HG03060 (cell line): ENCODE data around the gene KRT23.

Experiments used
- ATAC-seq: cut with Tn5 transposase; IDR thresholded peaks from one replicate; pipeline ENCODE4 v1.9.1; 2021; ENCODE audit warnings: low read depth, moderate number of reproducible peaks; ENCODE audit not compliant: unreplicated experiment

Gene KRT23

DNA sequence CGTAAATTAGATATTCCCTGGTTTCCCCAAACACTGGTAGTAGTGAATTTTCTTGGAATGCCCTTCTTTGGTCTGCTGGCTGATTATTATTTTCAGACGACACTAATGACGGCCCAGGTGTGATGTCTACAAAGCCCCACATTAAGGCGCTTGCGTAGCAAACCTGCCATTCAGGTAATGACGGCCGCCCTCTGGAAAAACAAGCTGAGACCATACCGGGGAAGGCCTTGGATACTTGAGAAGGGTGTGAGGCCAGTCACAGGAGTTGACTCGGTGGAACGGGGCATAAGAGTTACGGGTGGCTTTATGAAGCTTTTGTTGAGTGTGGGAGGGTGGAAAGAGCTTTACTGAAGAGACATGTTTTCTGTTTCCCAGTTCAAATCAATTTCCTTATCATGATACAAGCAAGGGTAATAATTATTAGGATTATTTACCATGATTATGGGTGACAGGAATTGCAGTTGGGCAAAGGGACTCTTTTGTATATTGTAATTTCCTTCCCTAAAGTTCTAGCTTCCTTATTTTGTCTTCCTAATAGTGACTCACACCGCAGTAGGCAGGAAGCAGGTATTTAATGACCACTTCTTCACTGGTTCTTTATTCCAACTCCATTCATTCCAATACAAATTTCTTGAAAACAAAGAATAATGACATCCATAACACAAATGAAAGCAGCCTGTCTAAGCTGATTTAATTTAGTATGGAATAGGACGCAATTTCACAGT lies 24.8 kb downstream of the KRT23 start:
- ATAC-seq: no peak

DNA sequence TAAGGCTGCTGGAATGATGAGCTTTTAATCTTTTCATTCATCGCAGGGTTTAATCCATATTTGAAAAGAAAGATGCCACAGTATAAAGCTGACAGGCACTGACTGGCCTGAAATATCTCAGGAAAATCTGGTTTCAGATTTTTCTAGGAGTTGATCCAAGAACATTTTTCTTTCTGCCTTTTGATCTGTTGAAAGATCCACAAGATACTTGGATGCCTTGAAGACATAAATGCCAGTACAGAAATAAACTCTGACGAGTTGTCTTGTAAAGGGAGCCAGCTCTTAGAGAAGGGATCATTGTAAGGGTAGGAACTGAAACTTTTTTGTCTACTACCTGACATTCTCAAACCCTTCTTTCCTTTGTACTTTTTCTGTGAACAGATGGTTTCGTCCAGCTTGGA lies 27.0 kb downstream of the KRT23 start:
- ATAC-seq: no peak

DNA sequence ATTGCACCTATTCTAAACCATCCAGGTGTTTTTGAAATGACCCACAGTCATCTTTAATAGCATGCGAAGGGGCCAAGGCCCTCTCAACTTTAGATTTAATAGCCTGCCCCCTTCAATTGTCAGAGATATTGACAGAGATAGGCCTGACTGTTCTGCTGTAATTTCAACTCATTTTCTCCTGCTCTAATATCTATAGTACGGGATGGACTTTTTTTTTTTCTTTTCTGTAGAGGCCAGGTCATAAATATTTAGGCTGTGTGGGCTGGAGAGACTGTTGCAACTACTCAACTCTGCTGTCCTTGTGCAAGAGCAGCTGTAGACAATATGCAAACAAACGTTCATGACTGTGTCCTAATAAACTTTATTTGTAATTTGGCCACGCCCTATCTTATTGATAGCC lies 27.7 kb downstream of the KRT23 start:
- ATAC-seq: no peak

DNA sequence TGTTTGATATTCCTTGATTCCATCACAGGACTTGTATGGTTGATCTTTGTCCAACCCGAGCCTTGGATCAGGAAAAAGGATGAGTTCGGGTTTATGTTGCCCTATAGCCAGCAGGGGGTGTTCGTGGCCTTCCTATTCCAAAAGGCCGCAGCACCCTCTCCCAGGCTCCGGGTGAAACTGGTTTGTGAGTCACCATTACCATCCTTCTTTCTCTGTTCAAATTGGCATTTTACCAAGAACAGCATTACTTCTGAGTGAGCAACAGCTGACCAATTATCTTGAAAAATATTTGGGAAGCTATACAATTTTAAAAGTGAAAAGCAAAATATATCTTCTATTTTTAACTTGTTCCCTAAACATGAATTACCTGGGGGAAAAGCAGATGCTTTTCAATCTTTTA lies 28.1 kb downstream of the KRT23 start:
- ATAC-seq: no peak

DNA sequence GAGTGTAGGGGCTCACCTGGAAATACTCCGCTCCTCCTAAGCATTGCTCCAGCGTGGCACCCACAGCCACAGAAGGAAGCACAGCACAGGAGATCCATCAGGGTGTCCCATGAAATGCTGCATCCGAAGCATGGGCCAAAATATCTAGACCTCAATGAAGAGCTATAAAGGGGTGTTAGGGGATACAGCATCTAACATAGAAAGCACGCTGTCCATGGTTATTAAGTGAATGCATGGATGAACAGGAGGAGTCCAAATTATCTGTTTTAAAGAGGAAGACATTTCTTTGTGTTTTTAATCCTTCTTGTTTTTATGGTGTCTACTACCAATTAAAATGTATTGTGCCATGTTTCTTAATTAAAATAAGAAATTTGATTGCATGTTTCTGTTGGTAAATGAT lies 30.8 kb downstream of the KRT23 start:
- ATAC-seq: no peak

DNA sequence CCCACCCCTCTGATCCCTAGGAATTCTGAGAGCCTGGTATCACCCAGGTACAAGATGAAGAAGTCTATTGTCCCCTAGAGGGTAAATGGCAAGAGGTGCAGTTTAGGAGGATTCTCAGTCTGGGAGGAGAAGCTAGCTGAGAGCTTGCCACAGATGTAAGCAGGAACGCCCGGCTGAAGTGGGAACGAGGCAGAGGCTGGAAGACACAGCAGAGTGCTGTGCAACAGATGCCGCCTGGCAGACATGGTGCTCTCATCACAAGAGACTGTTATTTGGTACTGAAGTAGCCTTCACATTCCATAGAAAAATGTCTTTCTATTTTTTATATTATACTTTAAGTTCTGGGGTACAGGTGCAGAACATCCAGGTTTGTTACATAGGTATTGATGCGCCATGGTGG lies 32.1 kb downstream of the KRT23 start:
- no peak for ATAC-seq

DNA sequence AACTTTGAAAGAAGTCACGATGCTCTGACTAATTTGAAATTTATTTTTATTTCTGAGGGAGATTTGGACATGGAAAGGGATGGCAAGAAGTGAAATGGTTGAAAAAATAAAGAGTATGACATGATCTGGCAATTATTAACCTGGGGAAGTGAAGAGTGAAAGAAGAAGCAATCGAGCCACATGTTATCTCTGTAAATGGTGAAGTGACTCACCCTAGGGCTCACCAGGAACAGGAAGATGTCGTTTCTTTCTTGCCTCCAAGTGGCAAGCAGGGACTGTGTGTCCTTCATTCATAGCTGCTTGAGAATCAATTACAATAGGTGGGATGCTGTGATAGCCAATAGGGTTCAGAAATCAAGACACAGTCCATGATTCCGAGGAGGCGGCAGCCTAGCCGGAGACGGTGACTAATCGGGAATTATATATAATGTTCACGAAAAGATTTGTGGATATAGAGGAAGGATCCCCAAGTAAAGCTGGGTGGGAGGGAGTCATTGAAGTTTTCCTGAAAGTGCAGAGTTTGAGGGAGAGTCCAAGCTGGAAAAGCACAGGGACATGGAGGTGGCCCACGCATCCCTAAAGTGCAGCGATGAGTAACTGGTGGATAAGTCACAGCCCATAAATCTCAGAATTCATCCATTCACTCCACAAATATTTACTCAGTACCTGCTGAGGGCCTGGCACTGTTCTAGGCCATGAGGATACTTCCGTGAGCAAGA lies 34.2 kb downstream of the KRT23 start:
- ATAC-seq: no peak

DNA sequence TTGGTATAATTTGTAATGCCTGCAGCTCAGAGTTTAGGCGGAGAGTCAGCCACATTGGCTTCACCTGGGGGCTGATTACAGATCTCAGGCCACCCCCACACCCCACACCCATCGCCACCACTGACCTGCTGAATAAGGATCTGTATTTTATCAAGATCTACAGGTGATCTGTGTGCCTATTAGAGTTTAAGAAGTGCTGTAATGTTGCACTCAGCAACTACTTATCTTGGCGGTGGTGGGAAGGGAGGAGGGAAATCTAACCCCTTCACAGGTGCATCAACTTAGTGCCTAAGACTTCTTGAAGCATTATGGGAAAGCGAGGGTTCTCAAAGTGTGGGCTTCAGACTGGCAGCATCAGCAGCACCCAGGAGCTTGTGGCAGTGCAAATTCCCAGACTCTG lies 34.9 kb downstream of the KRT23 start:
- ATAC-seq: no peak

DNA sequence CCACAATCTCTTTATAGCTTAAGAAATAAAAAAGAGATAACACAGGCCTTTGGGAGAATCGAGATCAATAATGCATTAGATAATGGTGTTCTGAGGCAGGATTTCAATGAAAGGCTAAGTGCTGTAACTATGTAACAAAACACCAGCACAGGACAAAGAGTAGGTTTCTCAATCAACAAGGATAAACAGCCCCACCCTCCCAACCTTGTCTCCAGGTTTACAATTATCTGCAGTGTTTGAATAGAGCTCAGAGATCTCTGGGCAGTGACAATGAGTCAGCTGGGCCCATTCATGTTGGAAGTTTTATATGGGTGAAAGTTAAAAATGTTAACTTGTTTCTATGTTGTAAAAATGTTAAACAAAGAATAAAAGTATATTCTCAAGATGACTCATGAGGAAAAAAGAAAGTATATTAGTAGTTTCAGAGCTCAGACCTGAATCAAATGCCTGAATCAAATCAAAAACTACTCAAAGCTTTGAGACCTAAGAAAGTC lies 35.4 kb downstream of the KRT23 start:
- ATAC-seq: no peak

DNA sequence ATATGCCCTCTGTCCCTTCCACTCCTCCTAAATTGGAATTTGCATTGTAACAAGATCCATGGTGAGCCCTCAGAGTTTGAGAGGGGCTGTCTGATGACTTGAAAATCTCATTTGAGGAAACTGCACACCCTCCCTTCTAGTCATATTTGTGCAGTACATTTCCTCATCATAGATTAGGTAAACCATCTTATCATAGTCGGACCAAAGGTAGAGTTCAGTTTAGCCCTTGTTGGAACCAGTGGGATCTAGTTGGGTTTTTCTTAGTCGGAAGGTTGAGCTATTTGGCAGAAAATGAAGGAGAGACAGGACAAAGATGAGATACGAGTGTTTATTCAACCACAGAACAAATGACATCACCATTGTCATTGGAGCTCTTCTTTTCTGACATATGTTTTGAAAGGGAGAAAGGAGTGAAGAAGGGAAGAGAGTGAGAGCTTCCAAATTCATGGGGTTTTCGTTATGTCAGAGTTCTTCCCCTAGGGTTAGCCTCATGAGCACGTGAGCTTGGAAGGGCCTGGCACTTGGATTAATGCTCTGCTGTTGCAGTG lies 36.6 kb downstream of the KRT23 start:
- no peak for ATAC-seq

DNA sequence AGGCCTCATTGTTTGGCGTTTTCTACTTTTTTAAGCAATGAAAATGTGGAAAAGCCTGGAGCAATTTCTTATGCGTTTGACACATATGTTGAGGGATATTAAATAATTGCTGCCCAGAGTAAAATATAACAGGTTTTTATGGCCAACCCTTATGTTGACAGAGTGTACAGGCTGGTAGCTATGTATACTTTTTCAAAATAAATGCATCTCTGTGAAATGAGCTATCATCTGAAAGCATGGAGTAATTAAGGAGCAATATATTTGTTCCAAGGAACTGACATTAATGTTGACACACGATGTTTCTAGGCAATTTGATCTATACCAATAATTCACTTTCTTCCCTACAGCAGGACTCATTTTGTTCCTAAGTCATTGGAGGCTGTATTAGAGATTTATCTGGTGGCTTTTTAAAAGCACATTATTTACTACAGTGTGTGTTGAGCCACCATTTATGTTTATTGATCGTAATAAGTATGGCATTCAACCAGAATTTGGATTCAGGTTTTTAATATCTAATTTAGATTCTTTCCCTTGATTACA lies 40.5 kb downstream of the KRT23 start:
- ATAC-seq: no peak

DNA sequence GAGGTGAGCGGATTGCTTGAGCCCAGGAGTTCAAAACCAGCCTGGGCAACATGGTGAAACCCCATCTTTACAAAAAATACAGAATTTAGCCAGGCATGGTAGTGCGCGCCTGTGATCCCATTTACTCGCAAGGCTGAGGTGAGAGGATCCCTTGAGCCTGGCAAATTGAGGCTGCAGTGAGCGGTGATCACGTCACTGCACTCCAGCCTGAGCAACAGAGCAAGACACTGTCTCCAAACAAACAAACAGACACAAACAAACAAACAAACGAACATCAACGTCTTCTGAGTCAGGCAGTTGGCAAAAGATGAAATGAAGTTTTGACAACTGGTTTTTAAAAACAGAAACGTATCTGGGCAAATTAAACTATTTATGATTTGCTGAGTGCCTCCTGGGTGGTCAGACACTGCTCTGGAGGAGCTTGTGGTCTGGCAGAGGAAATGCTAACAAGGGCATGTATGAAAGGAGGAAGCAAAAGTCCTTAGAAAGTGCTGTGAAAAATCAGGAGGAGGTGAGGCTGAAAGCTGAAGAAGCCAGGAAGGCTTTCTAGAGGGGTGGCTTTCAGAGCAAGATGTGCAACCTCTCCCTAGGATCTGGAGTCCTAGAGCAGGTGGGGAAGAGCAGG lies 42.2 kb downstream of the KRT23 start:
- ATAC-seq: no peak

DNA sequence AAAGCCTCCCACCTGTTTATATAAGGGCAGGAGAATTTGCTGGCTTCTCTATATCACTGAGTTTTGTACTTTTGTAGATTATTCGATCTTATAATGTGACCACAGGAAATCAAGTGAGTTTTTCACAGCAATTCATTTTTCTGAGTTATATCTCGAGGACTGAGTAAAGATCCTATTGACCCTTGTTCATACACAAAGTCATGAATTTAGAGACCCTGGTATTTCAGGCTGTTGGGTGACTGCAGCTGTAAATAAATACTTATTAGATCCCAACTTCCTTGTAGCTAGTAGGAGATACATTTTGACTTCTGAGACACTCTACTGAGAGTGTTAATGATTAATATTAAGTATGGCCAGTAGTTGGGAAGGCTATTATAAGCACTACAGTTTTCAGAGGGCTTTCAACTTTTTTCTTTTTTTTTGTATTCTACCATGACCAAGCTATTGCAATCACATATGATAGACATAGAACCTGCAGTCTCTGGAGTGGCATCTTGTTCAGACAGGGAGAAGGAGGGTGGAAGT lies 49.2 kb downstream of the KRT23 start:
- no peak for ATAC-seq

DNA sequence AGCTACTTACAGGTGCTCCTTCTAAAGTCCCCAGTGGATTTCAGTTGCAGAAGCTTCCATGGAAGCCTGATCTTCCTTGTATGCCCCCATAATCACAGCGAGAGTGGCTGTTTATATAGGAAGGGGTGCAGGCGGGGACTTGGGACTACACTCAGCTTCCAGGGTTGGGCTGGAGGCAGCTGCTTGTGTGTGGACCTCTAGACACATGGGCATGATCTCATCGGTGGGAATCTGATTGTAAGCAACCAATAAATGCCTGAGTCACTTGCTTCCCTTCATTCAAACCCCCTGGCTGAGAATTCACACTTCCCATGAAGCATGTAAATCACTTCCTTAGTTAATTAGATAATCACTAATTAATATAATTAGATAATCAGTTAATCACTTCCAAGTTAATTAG lies 51.4 kb downstream of the KRT23 start:
- ATAC-seq: no peak

DNA sequence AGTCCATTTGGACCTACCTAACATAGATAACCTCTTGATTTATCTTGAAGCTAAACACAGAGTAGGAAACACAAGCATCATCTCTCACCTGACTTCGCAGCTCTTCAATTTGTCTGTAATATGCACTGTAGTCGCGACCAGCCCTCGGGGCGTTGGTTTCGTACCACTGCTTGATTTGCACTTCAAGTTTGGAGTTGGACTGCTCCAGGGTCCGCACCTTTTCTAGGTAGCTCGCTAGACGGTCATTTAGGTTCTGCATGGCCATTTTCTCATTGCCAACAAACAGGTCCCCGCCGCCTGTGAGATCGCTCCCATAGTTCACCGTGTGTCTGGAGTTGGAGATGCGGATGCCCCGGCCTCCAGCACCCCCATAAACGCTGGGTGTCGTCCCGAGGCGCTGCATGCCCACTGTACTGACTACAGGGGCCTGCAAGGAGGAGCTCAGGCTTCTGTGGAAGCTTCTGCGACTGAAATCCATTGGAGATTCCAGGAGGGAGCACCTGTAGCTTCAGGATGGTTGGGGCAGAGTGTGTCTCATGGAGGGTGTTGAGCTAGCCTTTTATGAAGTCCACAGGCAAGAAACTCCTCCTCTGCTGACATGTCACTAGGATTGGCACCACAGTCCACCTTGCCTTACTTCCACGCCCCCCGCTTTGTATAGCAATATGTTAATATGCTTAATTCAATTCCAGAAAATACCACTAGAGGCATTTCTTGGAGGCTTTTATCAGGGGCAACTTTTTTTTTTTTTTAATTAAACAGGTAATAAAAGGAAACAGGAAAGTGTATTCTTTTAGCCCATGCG lies 52.5 kb downstream of the KRT23 start, which contains the start of gene KRT20:
Gene KRT20, minus strand, starts transcription at position 535 of the 805 bp plus-strand sequence. Its CDS starts 57 bp downstream, at position 478.
- no peak for ATAC-seq

DNA sequence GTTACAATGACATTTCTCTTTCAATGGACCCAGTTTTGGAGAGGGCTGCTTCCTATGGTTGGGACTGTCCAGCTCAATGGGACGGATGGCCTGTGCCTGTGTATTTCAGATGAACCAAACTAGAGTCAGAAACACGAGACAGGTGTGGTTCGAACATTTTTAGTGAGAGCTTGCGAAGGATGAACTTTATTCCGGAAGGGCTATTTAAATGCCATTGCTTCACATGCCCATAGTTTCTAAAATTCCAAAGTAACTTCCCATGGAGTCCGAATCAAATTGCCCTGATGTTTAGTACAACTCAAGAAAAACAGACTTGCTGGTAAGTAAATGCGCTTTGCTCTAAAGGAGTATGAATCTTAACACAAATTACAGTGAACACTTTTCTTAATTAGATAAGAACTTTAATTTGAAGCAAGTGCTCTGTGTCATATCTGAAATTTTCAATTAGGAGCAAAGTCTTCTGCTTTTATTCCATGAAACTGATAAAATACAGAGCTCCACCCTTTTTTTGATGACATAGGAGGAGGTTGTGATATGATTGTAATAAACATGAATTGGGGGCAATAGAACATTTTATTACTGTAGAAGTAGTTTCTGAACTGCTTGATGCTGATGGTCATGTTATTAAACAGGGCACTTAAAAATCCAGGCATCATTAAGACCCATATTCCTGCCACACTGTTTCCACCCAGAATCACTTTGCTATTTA lies 53.7 kb downstream of the KRT23 start:
- no peak for ATAC-seq

DNA sequence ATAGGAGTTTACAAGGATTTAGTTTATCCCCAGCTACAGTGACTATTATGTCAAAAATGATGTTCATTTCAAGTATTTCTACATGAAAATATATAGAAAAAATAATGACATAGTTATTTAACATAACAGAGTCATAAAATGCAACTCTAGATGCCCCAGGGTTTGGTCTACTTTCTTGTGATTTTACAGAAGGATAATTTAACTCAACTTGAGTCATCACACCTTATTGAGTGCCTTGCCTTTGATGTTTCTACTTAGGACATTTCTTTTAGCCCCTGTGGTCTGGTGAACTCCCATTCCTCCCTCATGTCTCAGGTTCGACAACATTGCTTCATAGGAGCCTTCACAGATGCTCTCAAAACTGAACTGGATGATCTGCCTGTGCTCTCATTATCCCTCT lies 54.4 kb downstream of the KRT23 start:
- ATAC-seq: no peak

DNA sequence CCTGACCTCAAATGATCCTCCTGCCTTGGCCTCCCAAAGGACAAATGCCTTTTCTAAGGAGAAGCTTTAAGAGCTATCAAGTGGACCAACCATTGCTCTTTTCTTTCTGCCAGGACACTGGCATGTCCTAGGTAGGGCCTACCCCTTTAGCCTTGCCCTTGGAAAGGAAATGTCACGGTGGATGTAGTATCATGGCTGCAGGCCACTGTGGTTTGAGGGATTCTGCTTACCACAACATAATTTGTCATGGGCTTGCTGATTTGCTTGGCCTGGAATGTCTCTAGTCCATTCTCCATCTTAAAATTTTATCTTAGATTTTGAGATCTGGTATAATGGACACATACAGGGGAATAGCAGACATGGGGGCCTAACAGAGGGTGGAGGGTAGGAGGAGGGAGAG lies 58.4 kb downstream of the KRT23 start:
- ATAC-seq: no peak

DNA sequence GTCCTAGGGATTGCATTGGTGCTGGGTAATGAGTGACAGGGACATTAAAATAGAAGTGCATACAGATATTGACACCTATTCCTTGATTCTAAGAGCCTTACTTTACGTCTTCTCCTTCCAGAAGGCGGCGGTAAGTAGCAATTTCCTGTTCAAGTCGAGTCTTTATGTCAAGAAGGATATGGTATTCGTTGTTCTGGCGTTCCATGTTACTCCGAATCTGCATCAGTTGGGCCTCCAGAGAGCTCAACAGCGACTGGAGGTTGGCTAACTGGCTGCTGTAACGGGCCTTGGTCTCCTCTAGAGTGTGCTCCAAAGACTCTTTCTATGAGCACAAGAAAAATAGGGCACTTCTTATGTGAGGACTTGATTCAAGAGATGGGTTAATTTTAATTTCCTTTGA lies 59.4 kb downstream of the KRT23 start:
- ATAC-seq: no peak
